H9 (cell line): ENCODE results near the gene MEF2A. TPM values are rescaled to one million over a fixed set of nuclear protein-coding genes. Genes with fewer than 3 reads are reported as not detected.

Source experiments
- DNase-seq: peaks from one replicate; pipeline ENCODE4 v3.0.0-alpha.2; 2017
- H2AFZ ChIP-seq: one replicate; pipeline ENCODE4 v1.6.1; 2013; ENCODE audit warnings: mild to moderate bottlenecking, low read length, control low read depth, moderate library complexity
- H2AK5ac ChIP-seq: 2 replicates; pipeline ENCODE4 v1.6.1; 2013; ENCODE audit warnings: low read length, control low read depth, mixed read lengths; ENCODE audit not compliant: insufficient read length
- H2BK120ac ChIP-seq: one replicate; pipeline ENCODE4 v1.6.1; 2013; ENCODE audit warnings: low read depth, mild to moderate bottlenecking, low read length, control low read depth, inconsistent platforms; ENCODE audit not compliant: poor library complexity, severe bottlenecking
- H2BK12ac ChIP-seq: 2 replicates; pipeline ENCODE4 v1.6.1; 2013; ENCODE audit warnings: low read length, control low read depth, mixed read lengths, low read depth; ENCODE audit not compliant: insufficient read length
- H2BK15ac ChIP-seq: 2 replicates; pipeline ENCODE4 v1.6.1; 2013; ENCODE audit warnings: low read depth, low read length, control low read depth
- H2BK20ac ChIP-seq: one replicate; pipeline ENCODE4 v1.6.1; 2013; ENCODE audit warnings: low read depth, mild to moderate bottlenecking, low read length, control low read depth, inconsistent platforms; ENCODE audit not compliant: poor library complexity, severe bottlenecking
- H2BK5ac ChIP-seq: 2 replicates; pipeline ENCODE4 v1.6.1; 2013; ENCODE audit warnings: low read length, control low read depth, mixed read lengths; ENCODE audit not compliant: insufficient read length
- H3K14ac ChIP-seq: 2 replicates; pipeline ENCODE4 v1.6.1; 2013; ENCODE audit warnings: low read length, control low read depth; ENCODE audit not compliant: insufficient read depth
- H3K18ac ChIP-seq: 2 replicates; pipeline ENCODE4 v1.6.1; 2013; ENCODE audit warnings: low read depth, mild to moderate bottlenecking, mixed read lengths, low read length, control low read depth; ENCODE audit not compliant: insufficient read length
- H3K23ac ChIP-seq: 2 replicates; pipeline ENCODE4 v1.6.1; 2013; ENCODE audit warnings: low read length, control low read depth, mixed read lengths, low read depth; ENCODE audit not compliant: insufficient read length
- H3K23me2 ChIP-seq: 2 replicates; pipeline ENCODE4 v1.6.1; 2013; ENCODE audit warnings: low read depth, mild to moderate bottlenecking, mixed read lengths, low read length, control low read depth; ENCODE audit not compliant: insufficient read length, poor library complexity, severe bottlenecking
- H3K27ac ChIP-seq: 2 replicates; pipeline ENCODE4 v1.5.1; 2013; ENCODE audit warnings: low read length, control low read depth, mixed read lengths, low read depth; ENCODE audit not compliant: insufficient read length
- H3K27me3 ChIP-seq: 2 replicates; pipeline ENCODE4 v1.6.1; 2013; ENCODE audit warnings: low read length, control low read depth, inconsistent platforms; ENCODE audit not compliant: insufficient read depth
- H3K4ac ChIP-seq: 2 replicates; pipeline ENCODE4 v1.6.1; 2013; ENCODE audit warnings: low read depth, mild to moderate bottlenecking, control low read depth, inconsistent platforms, low read length, moderate library complexity
- H3K4me1 ChIP-seq: 2 replicates; pipeline ENCODE4 v1.6.1; 2013; ENCODE audit warnings: low read length, control low read depth, inconsistent platforms; ENCODE audit not compliant: insufficient read depth
- H3K4me2 ChIP-seq: 2 replicates; pipeline ENCODE4 v1.6.1; 2013; ENCODE audit warnings: low read length, control low read depth, mixed read lengths; ENCODE audit not compliant: insufficient read length, insufficient read depth
- H3K56ac ChIP-seq: 2 replicates; pipeline ENCODE4 v1.6.1; 2013; ENCODE audit warnings: low read depth, mild to moderate bottlenecking, mixed read lengths, low read length, control low read depth; ENCODE audit not compliant: insufficient read length
- H3K79me1 ChIP-seq: 2 replicates; pipeline ENCODE4 v1.6.1; 2013; ENCODE audit warnings: low read depth, mild to moderate bottlenecking, moderate library complexity, low read length, control low read depth, inconsistent platforms; ENCODE audit not compliant: insufficient read depth, poor library complexity, severe bottlenecking
- H3K79me2 ChIP-seq: 2 replicates; pipeline ENCODE4 v1.6.1; 2013; ENCODE audit warnings: low read length, control low read depth, inconsistent platforms; ENCODE audit not compliant: insufficient read depth
- H3K9ac ChIP-seq: 2 replicates; pipeline ENCODE4 v1.6.1; 2013; ENCODE audit warnings: low read length, control low read depth, mixed read lengths; ENCODE audit not compliant: insufficient read length; ENCODE audit errors: extremely low read depth
- H3K9me3 ChIP-seq: one replicate; pipeline ENCODE4 v1.6.1; 2013; ENCODE audit warnings: low read depth, low read length, inconsistent platforms; ENCODE audit not compliant: control insufficient read depth
- H3T11ph ChIP-seq: one replicate; pipeline ENCODE4 v1.6.1; 2013; ENCODE audit warnings: mild to moderate bottlenecking, low read length, control low read depth, inconsistent platforms
- H4K20me1 ChIP-seq: one replicate; pipeline ENCODE4 v1.6.1; 2013; ENCODE audit not compliant: control insufficient read depth, insufficient read length, insufficient read depth
- H4K5ac ChIP-seq: 2 replicates; pipeline ENCODE4 v1.6.1; 2013; ENCODE audit warnings: low read depth, mild to moderate bottlenecking, mixed read lengths, low read length, control low read depth; ENCODE audit not compliant: insufficient read length
- H4K8ac ChIP-seq: replicated peaks from 2 replicates; pipeline ENCODE4 v1.6.1; 2013; ENCODE audit warnings: low read length, control low read depth, mixed read lengths, low read depth; ENCODE audit not compliant: insufficient read length
- H4K91ac ChIP-seq: 2 replicates; pipeline ENCODE4 v1.6.1; 2013; ENCODE audit warnings: low read depth, mild to moderate bottlenecking, moderate library complexity, mixed read lengths, low read length, control low read depth; ENCODE audit not compliant: insufficient read length
- H3K27ac Mint-ChIP-seq, 3 experiments: 2 replicates in 2 of 3; 3 replicates in 1 of 3; pipeline ENCODE4 v1.8.0; 2020 to 2021; ENCODE audit warnings: mixed read lengths in 3 of 3, mild to moderate bottlenecking in 1 of 3, moderate library complexity in 1 of 3
- H3K27me3 Mint-ChIP-seq: 2 replicates; pipeline ENCODE4 v1.8.0; 2021; ENCODE audit warnings: low read depth, mild to moderate bottlenecking, moderate library complexity, mixed read lengths
- H3K36me3 Mint-ChIP-seq, 3 experiments: 2 replicates in 2 of 3; 3 replicates in 1 of 3; pipeline ENCODE4 v1.8.0; 2020 to 2021; ENCODE audit warnings: low read depth in 3 of 3, mixed read lengths in 3 of 3; ENCODE audit not compliant: insufficient read depth in 1 of 3
- H3K4me1 Mint-ChIP-seq, 2 experiments: 2 replicates each; pipeline ENCODE4 v1.8.0; 2020; ENCODE audit warnings: mixed read lengths in 2 of 2
- H3K4me3 Mint-ChIP-seq, 2 experiments: 2 replicates in 1 of 2; 3 replicates in 1 of 2; pipeline ENCODE4 v1.8.0; 2020 to 2021; ENCODE audit warnings: mild to moderate bottlenecking in 2 of 2, mixed read lengths in 2 of 2, moderate library complexity in 1 of 2
- H3K9me3 Mint-ChIP-seq, 2 experiments: 2 replicates in 1 of 2; 3 replicates in 1 of 2; pipeline ENCODE4 v1.8.0; 2020; ENCODE audit warnings: mild to moderate bottlenecking in 2 of 2, mixed read lengths in 2 of 2, moderate library complexity in 1 of 2
- WGBS: extraction: QIAGEN DNeasy Blood & Tissue Kit; methylation state at CpG from one replicate; pipeline ENCODE4 v1.1.7; 2013; ENCODE audit warnings: missing lambda C conversion rate, low lambda C conversion rate, mixed read lengths; ENCODE audit not compliant: insufficient read length; ENCODE audit errors: extremely low coverage; 5-methylcytosine and 5-hydroxymethylcytosine counted together
- total RNA-seq: library from RNA; stranded (reverse); gene quantifications from 2 replicates; pipeline ENCODE4 v1.2.1, GENCODE V29; 2021
- TF ChIP-seq, protein P1 (sequence below): fragments of 200-600 bp; sonication (generic); conservative IDR thresholded peaks from 3 replicates; pipeline ENCODE4 v1.8.0; 2021; ENCODE audit warnings: antibody characterized with exemption, mild to moderate bottlenecking

The MEF2A gene
- total RNA-seq, 1 experiment from 2014 or later, result 20.7 TPM

DNA sequence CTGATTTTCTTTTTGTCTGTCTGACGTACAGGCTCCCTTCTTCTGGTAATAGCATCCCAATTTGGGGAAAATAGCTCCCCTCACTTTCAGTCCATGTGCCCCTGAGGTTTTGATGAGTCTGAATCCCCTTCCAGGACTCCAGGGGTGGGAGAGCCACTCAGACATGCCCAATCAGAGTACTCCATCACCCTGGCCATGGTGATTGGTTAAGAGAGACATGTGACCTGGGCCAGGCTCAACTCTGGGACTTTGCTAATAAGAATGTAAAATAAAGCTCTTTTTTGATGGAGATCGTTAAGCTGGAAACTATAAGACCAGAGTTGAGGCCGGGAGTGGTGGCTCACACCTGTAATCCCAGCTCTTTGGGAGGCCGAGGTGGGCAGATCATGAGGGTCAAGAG lies 9.2 kb upstream of the MEF2A start:
- Histone ChIP-seq H3K79me1 (no peaks in the 10 kb centered on the region), H2AK5ac (no peak overlapping the region), H3K4me1 (no peaks in the 10 kb centered on the region), H3K56ac (no peak overlapping the region), H3T11ph (no peak overlapping the region), H3K27me3 (no peaks in the 10 kb centered on the region), H4K91ac (no peak overlapping the region), H4K8ac (no peak overlapping the region), H3K79me2 (no peaks in the 10 kb centered on the region), H2BK12ac (no peak overlapping the region), H3K4me2 (no peak overlapping the region), H3K9ac (no peak overlapping the region), H2BK20ac (no peak overlapping the region), H3K18ac (no peak overlapping the region), H2AFZ (no peak overlapping the region), H4K20me1 (no peaks in the 10 kb centered on the region), H4K5ac (no peak overlapping the region), H3K14ac (no peak overlapping the region), H2BK15ac (no peak overlapping the region), H3K9me3 (no peaks in the 10 kb centered on the region), H3K4ac (no peak overlapping the region), H2BK120ac (no peak overlapping the region), H3K23ac (no peak overlapping the region), H2BK5ac (no peak overlapping the region), H3K23me2 (no peaks in the 10 kb centered on the region), H3K27ac (no peak overlapping the region)
- DNase-seq, result no peak
- Mint-ChIP-seq H3K27me3 (peaks cover 5% of the 10 kb centered on the region; the same call in 1 of the 2 replicates), H3K9me3 (no peaks in the 10 kb centered on the region), H3K4me3 (no peak overlapping the region), H3K27ac (no peak overlapping the region), H3K4me1 (peaks cover 0 to 4% of the 10 kb centered on the region in 2 experiments; a peak in 2 of 4 replicates), H3K36me3 (no peaks in the 10 kb centered on the region)
- TF ChIP-seq, protein P1, sequence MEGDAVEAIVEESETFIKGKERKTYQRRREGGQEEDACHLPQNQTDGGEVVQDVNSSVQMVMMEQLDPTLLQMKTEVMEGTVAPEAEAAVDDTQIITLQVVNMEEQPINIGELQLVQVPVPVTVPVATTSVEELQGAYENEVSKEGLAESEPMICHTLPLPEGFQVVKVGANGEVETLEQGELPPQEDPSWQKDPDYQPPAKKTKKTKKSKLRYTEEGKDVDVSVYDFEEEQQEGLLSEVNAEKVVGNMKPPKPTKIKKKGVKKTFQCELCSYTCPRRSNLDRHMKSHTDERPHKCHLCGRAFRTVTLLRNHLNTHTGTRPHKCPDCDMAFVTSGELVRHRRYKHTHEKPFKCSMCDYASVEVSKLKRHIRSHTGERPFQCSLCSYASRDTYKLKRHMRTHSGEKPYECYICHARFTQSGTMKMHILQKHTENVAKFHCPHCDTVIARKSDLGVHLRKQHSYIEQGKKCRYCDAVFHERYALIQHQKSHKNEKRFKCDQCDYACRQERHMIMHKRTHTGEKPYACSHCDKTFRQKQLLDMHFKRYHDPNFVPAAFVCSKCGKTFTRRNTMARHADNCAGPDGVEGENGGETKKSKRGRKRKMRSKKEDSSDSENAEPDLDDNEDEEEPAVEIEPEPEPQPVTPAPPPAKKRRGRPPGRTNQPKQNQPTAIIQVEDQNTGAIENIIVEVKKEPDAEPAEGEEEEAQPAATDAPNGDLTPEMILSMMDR, result no peak
- WGBS, result no CpG with 5 or more reads among the region's 4 CpGs
